Neural progenitor cell (in vitro differentiated cells): Measurements from ENCODE around the gene XYLT1. TPM values are rescaled to one million over a fixed set of nuclear protein-coding genes. Genes with fewer than 3 reads are reported as not detected.
A peak's percentile ranks its signal among the peaks of the same experiment; 100 is the strongest.

Experiments used
- DNase-seq: peaks from one replicate; pipeline ENCODE4 v3.0.0-alpha.2; 2016; ENCODE audit warnings: low spot score
- H2AFZ ChIP-seq: fragments of 200-600 bp; sonication (generic); replicated peaks from 2 replicates; pipeline ENCODE4 v1.6.1; 2016; ENCODE audit warnings: antibody characterized with exemption
- H3F3A ChIP-seq: fragments of 200-600 bp; sonication (generic); 2 replicates; pipeline ENCODE4 v1.6.1; 2016; ENCODE audit warnings: antibody characterized with exemption, low read depth
- H3K27ac ChIP-seq: fragments of 200-600 bp; sonication (generic); 2 replicates; pipeline ENCODE4 v1.5.1; 2016; ENCODE audit warnings: mild to moderate bottlenecking
- H3K27me3 ChIP-seq: fragments of 200-600 bp; sonication (generic); 2 replicates; pipeline ENCODE4 v1.6.1; 2016; ENCODE audit warnings: mild to moderate bottlenecking, moderate library complexity
- H3K36me3 ChIP-seq: fragments of 200-600 bp; sonication (generic); 2 replicates; pipeline ENCODE4 v1.5.1; 2016
- H3K4me1 ChIP-seq: fragments of 200-600 bp; sonication (generic); 2 replicates; pipeline ENCODE4 v1.6.1; 2016; ENCODE audit warnings: mixed run types
- H3K4me2 ChIP-seq: fragments of 200-600 bp; sonication (generic); 2 replicates; pipeline ENCODE4 v1.6.1; 2016
- H3K4me3 ChIP-seq: fragments of 200-600 bp; sonication (generic); 2 replicates; pipeline ENCODE4 v1.5.1; 2016
- H3K79me2 ChIP-seq: fragments of 200-600 bp; sonication (generic); 2 replicates; pipeline ENCODE4 v1.6.1; 2016; ENCODE audit warnings: low read depth
- H3K9ac ChIP-seq: fragments of 200-600 bp; sonication (generic); 2 replicates; pipeline ENCODE4 v1.6.1; 2016
- H3K9me3 ChIP-seq: fragments of 200-600 bp; sonication (generic); 2 replicates; pipeline ENCODE4 v1.5.1; 2016; ENCODE audit warnings: low read depth
- H4K20me1 ChIP-seq: fragments of 200-600 bp; sonication (generic); 2 replicates; pipeline ENCODE4 v1.6.1; 2016; ENCODE audit warnings: low read depth
- H3K27ac Mint-ChIP-seq: 3 replicates; pipeline ENCODE4 v1.8.0; 2021; ENCODE audit warnings: mixed read lengths
- H3K27me3 Mint-ChIP-seq: 2 replicates; pipeline ENCODE4 v1.8.0; 2022; ENCODE audit warnings: low read depth, mild to moderate bottlenecking, inconsistent platforms, moderate library complexity, mixed read lengths; ENCODE audit not compliant: insufficient read depth
- H3K36me3 Mint-ChIP-seq: 3 replicates; pipeline ENCODE4 v1.8.0; 2021; ENCODE audit warnings: mixed read lengths
- H3K4me1 Mint-ChIP-seq: 3 replicates; pipeline ENCODE4 v1.8.0; 2021; ENCODE audit warnings: mixed read lengths
- H3K4me3 Mint-ChIP-seq: 3 replicates; pipeline ENCODE4 v1.8.0; 2021; ENCODE audit warnings: mild to moderate bottlenecking, moderate library complexity, mixed read lengths
- H3K9me3 Mint-ChIP-seq: 3 replicates; pipeline ENCODE4 v1.8.0; 2020; ENCODE audit warnings: mixed read lengths
- EZH2 ChIP-seq: fragments of 200-600 bp; sonication (generic); IDR thresholded peaks from 2 replicates; pipeline ENCODE4 v1.6.1; 2017; ENCODE audit warnings: antibody characterized with exemption, mild to moderate bottlenecking, moderate library complexity
- EZH2phosphoT487 ChIP-seq: fragments of 200-600 bp; sonication (generic); IDR thresholded peaks from 2 replicates; pipeline ENCODE4 v1.6.1; 2017; ENCODE audit warnings: antibody characterized with exemption
- total RNA-seq: library from RNA; depleted of rRNA; stranded (reverse); fragments of >200 nt; gene quantifications from 2 replicates; pipeline ENCODE4 v1.2.3, GENCODE V29; 2015; ENCODE audit warnings: low replicate concordance
- TF ChIP-seq, protein P1 (sequence below): fragments of 200-600 bp; sonication (generic); IDR thresholded peaks from 2 replicates; pipeline ENCODE4 v1.5.1; 2017; ENCODE audit warnings: antibody characterized with exemption, mild to moderate bottlenecking

The XYLT1 gene
- total RNA-seq, 1 donor from 2014 or later = 5.9 TPM

DNA sequence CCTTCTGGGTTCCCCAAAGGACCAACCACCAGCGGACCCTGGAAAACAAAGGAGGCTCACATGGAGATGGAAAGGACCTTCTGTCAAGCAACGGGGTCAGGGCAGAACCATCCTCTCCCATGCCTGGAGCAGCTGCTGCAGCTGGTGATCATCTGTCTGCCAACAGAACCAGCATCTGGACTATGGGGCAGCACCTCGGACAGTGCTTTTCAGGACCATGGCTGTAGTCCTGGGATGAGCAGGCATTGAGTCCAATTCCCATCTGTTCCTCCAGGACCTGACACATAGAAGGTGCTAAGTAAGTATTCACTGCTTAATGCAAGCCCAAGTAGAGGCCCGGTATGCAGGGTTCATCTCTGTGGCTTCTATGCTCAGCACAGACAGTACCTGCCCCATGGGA, 304.7 kb downstream of the XYLT1 start:
- Histone ChIP-seq H3K4me2 (no peak overlapping the region), H4K20me1 (no peaks in the 10 kb centered on the region), H3K36me3 (no peaks in the 10 kb centered on the region), H3K27me3 (no peaks in the 10 kb centered on the region), H3K27ac (no peak overlapping the region), H3K4me1 (peaks cover 26% of the 10 kb centered on the region), H3K79me2 (no peaks in the 10 kb centered on the region), H3K9ac (no peak overlapping the region), H3F3A (peaks cover 15% of the 10 kb centered on the region), H3K9me3 (no peaks in the 10 kb centered on the region), H2AFZ (no peak overlapping the region), H3K4me3 (no peak overlapping the region)
- DNase-seq = no peak
- H3K36me3 Mint-ChIP-seq = peaks cover 15% of the 10 kb centered on the region
- H3K4me3 Mint-ChIP-seq = no peak overlapping the region
- no peak overlapping the region for H3K27ac Mint-ChIP-seq
- H3K4me1 Mint-ChIP-seq = peaks cover 22% of the 10 kb centered on the region
- H3K27me3 Mint-ChIP-seq = peaks cover 4% of the 10 kb centered on the region
- TF ChIP-seq EZH2phosphoT487 = no peak
- no peak for TF ChIP-seq EZH2
- TF ChIP-seq, protein P1, sequence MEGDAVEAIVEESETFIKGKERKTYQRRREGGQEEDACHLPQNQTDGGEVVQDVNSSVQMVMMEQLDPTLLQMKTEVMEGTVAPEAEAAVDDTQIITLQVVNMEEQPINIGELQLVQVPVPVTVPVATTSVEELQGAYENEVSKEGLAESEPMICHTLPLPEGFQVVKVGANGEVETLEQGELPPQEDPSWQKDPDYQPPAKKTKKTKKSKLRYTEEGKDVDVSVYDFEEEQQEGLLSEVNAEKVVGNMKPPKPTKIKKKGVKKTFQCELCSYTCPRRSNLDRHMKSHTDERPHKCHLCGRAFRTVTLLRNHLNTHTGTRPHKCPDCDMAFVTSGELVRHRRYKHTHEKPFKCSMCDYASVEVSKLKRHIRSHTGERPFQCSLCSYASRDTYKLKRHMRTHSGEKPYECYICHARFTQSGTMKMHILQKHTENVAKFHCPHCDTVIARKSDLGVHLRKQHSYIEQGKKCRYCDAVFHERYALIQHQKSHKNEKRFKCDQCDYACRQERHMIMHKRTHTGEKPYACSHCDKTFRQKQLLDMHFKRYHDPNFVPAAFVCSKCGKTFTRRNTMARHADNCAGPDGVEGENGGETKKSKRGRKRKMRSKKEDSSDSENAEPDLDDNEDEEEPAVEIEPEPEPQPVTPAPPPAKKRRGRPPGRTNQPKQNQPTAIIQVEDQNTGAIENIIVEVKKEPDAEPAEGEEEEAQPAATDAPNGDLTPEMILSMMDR = no peak
- no peaks in the 10 kb centered on the region for H3K9me3 Mint-ChIP-seq

DNA sequence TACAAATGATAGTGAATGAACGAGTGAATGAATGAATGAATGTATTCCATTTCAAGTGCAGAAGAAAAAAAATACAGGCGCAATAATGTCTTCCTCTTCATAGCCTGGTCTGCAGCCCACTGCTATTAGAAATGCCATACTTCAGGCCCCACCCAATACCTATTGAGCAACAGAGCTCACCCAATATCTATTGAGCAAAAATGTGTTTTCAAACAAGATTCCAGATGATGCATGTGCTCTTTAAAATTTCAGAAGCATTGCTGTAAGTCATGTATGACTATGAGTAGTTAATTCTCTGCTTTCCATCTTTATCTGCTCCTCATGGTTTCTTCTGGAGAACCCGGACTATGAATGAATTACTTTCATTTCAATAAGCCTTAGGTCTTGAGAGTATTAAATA, 308.2 kb downstream of the XYLT1 start:
- Mint-ChIP-seq H3K27ac (no peak overlapping the region), H3K9me3 (no peaks in the 10 kb centered on the region), H3K27me3 (peaks cover 4% of the 10 kb centered on the region), H3K36me3 (peaks cover 11% of the 10 kb centered on the region), H3K4me1 (peaks cover 45% of the 10 kb centered on the region), H3K4me3 (no peak overlapping the region)
- no peak overlapping the region for H3K4me3 ChIP-seq
- H3K9me3 ChIP-seq = no peaks in the 10 kb centered on the region
- H3K4me1 ChIP-seq = peaks cover 55% of the 10 kb centered on the region
- H3K27me3 ChIP-seq = no peaks in the 10 kb centered on the region
- H3F3A ChIP-seq = peaks cover 38% of the 10 kb centered on the region
- H4K20me1 ChIP-seq = no peaks in the 10 kb centered on the region
- no peak overlapping the region for H3K4me2 ChIP-seq
- peak overlapping the region; percentile 94 for H3K27ac ChIP-seq
- no peak overlapping the region for H3K9ac ChIP-seq
- H3K36me3 ChIP-seq = no peaks in the 10 kb centered on the region
- DNase-seq = no peak
- no peaks in the 10 kb centered on the region for H3K79me2 ChIP-seq
- no peak overlapping the region for H2AFZ ChIP-seq
- no peak for TF ChIP-seq EZH2phosphoT487

DNA sequence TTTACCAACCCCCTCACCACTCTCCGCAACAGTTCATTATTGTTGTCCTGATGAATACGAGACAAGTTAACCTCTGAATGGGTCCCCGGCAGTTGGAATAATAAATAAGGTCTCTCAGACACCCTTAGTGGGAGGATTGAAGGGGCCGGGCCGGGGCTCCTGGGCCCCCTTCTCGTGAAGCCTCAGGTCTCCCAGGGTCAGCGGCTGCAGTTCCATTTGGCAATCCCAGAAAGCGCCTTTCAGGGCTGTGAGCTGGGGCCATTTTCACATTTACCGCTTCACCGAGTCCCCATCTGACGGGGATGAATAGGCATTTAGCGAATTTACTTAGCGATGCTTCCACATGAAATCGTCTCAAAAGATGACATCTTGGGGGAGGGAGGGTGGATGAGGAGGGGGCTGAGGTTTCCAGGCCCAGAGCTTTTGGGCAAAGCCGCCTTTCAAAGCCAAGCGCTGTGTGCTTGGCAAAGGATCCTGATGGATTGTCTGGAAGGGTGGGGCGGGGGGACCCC, 309.8 kb downstream of the XYLT1 start:
- peak overlapping the region; percentile 56 for H3K4me3 Mint-ChIP-seq
- H3F3A ChIP-seq = peaks cover 38% of the 10 kb centered on the region
- H3K4me1 ChIP-seq = peaks cover 55% of the 10 kb centered on the region
- H3K27me3 Mint-ChIP-seq = peaks cover 6% of the 10 kb centered on the region
- H3K9me3 Mint-ChIP-seq = no peaks in the 10 kb centered on the region
- no peaks in the 10 kb centered on the region for H4K20me1 ChIP-seq
- peak overlapping the region; percentile 86 for H3K27ac Mint-ChIP-seq
- peaks cover 45% of the 10 kb centered on the region for H3K4me1 Mint-ChIP-seq
- H3K9me3 ChIP-seq = no peaks in the 10 kb centered on the region
- no peak overlapping the region for H2AFZ ChIP-seq
- H3K36me3 Mint-ChIP-seq = peaks cover 8% of the 10 kb centered on the region
- H3K27ac ChIP-seq = peak overlapping the region; percentile 94
- peak overlapping the region; percentile 70 for H3K4me2 ChIP-seq
- no peaks in the 10 kb centered on the region for H3K27me3 ChIP-seq
- no peaks in the 10 kb centered on the region for H3K79me2 ChIP-seq
- H3K36me3 ChIP-seq = no peaks in the 10 kb centered on the region
- TF ChIP-seq EZH2phosphoT487 = peak; percentile 21
- TF ChIP-seq EZH2 = no peak
- peak; percentile 94 for DNase-seq
- H3K9ac ChIP-seq = no peak overlapping the region
- H3K4me3 ChIP-seq = peak overlapping the region; percentile 33

DNA sequence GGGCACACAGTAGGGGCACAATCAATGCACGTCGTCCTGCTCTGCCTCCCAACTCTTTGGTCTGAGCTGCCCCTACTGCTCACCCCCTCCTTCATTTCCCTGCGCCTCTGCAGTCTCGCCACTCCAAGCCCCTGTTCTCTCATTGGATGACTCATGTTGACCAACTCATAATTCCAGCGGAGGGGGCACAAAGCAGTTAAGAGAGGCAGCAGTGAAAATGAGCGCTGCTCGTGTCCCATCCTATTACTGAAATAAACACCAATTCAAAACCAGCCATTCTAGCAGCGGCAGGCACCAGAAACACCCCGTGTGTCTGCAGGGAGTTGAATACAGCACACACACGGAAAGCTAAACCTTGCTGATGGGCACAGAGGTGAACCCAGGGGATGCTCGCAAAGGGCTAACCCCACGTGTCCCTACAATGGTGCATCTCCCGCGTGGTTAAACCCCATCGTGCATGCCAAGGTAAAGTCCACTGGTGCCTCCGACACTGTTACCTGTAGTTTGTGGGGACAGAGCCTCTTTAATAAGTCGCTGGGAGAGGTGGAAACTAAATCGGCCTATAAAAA, 310.4 kb downstream of the XYLT1 start:
- Histone ChIP-seq H3K4me3 (peak overlapping the region; percentile 33), H2AFZ (no peak overlapping the region), H4K20me1 (no peaks in the 10 kb centered on the region), H3K9ac (no peak overlapping the region), H3F3A (peaks cover 38% of the 10 kb centered on the region), H3K79me2 (no peaks in the 10 kb centered on the region), H3K27me3 (no peaks in the 10 kb centered on the region), H3K36me3 (no peaks in the 10 kb centered on the region), H3K4me2 (peak overlapping the region; percentile 70), H3K27ac (peak overlapping the region; percentile 94), H3K4me1 (peaks cover 55% of the 10 kb centered on the region), H3K9me3 (no peaks in the 10 kb centered on the region)
- H3K4me3 Mint-ChIP-seq = peak overlapping the region; percentile 56
- no peaks in the 10 kb centered on the region for H3K9me3 Mint-ChIP-seq
- H3K36me3 Mint-ChIP-seq = peaks cover 5% of the 10 kb centered on the region
- peak; percentile 63 for DNase-seq
- peaks cover 45% of the 10 kb centered on the region for H3K4me1 Mint-ChIP-seq
- peak overlapping the region; percentile 86 for H3K27ac Mint-ChIP-seq
- peaks cover 6% of the 10 kb centered on the region for H3K27me3 Mint-ChIP-seq
- TF ChIP-seq, protein P1 = no peak
